DMS 273 (cell line): ENCODE measurements around the gene PLA2G4D.
"Not testable (repeated sequence)": the region's sequence is repeated elsewhere in the genome, so short reads cannot be mapped to it uniquely, and the experiment has no call there.

ENCODE experiments used
- DNase-seq: peaks from one replicate; lab custom pipeline; 2025; ENCODE audit not compliant: unreplicated experiment; lab: John Stamatoyannopoulos, UW

PLA2G4D gene

DNA sequence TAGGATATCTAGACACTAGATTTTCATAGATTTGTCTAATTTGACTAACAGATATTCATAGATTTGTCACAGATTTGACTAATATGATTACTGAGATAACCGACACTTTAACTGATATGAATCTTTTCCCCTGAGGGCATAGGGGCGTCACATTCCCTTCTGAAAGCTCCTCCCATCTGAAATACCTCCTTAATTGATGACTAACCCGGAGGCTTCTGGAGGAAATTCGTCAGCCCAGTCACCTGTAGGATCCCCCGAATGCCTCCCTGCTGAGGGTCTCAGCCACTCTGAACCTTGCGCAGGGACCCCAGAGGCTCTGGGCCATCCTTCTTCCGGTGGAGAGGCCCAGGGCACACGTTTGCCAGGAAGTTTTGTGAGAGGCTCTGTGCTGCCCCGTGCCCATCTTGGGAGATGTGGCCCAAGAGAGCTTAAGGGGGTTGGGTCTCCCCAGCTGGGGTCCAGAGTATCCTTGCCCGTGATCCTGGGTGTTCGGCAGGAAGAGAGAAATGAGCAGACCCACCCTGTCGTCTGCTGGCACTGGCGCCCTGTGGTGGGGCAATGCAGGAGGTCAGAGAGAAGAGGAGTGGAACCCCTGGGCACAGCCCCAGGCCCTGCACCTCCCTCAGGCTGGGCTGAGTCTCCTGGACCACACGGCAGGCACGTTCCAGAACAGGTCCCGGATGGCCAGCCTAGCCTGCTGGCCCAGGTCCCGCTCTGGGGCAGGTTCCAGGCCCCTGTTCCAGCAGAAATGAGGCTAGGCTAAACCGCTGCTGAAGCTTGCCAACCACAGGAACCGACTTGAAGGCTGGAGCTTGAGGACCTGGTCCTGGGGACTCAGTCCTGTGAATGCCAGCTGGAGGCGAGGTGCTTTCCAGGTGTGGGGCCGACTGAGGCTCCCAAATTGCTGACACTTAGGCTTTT is 1.7 kb downstream of the PLA2G4D start:
- no peak for DNase-seq

DNA sequence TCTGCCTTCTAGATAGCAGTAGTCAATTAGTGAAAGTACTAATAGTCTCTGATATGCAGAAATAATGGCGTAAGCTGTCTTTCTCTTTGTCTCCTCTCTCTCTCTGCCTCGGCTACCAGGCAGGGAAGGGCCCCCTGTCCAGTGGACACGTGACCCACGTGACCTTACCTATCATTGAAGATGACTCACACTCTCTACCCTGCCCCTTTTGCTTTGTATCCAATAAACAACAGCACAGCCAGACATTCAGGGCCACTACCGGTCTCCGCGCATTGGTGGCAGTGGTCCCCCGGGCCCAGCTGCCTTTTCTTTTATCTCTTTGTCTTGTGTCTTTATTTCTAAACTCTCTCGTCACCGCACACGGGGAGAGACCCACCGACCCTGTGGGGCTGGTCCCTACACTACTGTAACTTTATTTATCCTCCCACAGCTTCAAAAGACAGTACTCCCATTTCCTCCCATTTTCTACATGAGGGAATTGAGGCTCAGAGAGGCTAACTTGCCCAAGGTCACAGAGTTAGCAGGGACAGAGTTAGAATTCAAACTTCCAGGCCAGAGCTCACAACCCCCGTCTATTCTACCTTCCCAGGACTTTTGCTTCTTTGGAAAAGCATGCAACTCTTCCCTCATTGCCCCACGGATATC is 2.5 kb downstream of the PLA2G4D start:
- DNase-seq, result not testable (repeated sequence)

DNA sequence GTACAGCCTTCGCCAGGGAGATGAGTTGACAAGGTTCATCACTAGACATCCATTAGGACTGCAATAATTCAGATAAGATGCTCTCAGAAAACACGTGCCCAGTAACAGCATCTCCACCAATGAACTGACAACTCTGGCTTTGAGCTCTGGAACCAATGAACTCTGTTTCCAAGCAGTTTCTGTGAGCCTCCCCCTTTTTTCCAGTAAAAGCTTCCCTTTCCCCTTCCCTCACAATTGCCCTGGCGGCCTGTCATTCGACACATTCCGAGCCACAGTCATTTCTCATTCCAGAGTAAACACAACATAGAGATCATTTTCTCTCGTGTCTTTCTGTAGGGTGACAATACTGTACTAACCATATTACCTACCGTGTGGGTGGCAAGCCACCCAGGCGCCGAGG is 3.6 kb downstream of the PLA2G4D start:
- peak; percentile 9 for DNase-seq

DNA sequence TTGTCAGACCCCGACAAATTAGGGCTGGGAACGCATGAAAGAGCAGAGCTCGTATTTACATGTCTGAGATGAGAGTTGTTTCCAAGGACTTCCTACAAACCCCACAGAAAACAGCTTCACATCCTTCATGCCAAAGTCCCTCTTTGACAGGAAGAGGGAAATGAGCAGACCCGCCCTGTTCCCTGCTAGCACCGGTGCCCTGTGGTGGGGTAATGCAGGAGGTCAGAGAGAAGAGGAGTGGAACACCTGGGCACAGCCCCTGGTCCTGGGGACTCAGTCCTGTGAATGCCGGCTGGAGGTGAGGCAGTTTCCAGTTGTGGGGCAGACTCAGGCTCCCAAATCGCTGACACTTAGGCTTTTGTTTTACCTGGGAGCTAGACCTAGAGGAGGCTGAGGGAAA is 4.0 kb downstream of the PLA2G4D start:
- DNase-seq, result no peak

DNA sequence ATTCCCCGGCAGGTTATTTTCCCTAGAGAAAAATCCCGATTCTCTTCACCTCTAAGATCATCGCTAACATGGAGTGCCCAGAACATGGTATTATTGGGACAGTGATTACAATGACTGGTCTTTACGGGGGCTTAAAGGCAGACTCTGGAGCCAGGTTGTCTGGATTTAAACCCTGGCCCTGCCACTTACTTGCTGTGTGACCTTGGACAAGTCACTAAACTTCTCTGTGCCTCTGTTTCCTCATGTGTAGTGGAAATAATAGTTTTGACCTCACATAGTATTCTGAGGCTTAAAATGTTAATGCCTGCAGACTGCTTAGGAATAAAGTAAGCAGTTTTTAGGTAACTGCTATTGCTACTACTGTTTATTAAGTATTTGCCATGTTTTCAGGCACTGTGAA is 4.4 kb downstream of the PLA2G4D start:
- DNase-seq, result no peak

DNA sequence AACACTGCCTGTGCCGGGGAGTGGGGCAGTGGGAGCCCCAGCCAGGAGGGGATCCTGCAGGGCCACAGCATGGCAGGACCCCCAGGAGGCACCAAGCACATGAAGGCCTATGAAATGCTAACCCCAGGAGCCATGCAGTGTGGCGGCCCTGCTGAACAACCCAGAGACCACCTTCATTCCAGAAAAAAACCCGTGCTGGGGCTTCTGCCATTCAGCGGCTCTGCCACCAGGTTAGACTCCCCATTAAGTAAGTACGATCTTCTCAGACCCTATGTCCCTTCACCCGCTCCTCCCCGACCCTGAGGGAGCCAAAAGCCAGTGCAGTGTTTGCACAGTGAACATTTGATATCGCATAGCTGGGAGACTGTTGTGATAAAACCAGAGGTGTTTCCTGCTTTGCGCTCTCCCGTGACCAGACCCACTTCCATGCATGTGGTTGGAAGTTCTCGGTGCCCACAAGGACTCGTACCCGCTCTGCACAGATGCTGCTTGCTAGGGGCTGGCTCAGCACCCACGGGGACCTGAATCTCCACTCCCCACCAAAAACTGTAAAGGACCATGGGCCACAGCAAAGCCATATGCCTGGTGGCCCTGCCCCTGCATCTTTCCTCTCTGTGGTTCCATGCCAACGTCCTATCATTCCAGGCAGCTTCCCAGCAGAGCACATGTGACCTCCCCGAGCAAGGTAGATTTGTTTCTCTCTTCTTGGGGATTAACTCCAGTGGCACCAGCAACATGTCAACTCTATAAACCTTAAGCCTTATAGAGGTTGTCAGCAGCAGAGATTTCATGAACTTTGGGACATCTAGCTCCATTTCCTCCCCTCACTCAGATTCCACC is 5.3 kb downstream of the PLA2G4D start:
- DNase-seq, result no peak

DNA sequence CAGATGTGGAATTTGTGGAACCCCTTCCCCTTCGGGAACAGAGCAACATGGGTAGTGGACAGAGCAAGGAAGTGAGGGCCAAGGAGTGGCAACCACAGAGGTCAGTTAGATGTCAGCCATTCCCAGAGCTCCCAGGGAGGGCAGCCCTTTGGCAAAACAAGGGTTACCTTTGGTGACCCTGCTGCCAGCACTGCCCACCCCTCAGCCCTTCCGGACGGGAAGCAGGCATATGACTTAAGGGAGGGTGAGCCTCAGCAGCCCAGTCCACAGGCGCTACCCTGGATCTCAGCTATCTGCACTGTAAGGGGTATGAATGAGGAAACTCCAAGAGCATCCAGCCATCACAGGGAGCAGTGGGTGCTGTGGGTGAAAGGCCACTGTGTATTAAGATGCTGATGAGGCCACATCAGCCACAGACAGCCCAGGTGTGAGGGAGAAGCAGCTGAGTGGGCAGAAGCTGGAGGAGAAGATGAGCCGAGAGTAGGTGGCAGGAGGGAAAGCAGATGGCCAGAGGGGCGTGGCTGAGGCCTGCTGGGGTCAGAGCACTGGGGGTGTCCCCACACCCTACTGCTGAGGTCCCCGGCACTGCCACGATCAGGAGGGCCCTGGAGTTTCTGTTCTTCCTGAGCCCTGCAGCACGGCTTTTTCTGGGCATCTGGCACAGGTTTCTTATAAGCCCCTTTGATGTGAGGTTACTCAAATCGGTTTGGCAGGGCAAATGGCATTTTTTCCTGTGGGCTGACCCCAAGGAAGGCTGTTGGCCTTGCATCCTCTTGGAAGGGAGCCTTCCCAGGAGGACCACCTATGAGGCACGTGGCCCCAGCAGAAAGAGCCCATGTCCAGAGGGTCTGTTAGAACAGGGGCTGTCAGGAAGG is 6.2 kb downstream of the PLA2G4D start:
- no peak for DNase-seq

DNA sequence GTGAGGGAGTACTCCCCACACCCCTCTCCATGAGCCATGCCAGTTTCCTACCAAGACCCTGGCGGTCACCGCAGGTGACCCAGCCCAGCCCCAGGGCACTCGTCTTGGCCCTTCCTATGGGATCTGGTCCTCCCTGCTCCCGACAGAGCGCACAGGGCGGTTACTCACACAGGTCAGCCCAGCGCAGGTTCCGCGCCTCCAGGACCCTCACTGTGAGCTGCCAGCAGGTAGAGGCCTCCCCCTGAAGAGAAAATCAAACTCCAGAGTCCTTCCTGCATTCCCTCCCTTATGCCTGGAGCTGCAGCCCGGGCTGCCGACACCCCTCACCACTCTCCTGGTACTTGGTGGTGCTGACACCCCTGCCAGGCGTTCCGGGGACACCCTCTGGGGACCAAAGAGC is 6.9 kb downstream of the PLA2G4D start:
- no peak for DNase-seq

DNA sequence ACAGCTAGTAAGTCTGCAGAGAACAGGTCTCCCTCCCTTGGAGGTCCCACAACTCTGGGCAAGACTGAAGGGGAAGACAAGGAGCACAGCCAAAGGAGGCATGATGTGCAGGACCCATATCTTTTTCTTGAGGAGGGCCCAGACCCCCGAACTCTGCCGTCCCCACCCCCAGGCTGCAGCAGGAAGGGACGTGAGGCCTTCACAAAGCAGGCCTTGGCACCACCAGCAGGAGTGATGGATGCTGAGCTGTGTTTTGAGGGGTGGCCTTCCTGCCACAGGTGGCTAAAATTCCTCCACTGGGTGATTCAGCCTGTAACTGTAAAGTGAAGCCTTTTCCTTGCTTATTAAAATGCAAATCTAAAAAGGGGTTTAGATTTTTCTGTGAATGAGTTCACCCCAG is 8.6 kb downstream of the PLA2G4D start:
- DNase-seq, result no peak

DNA sequence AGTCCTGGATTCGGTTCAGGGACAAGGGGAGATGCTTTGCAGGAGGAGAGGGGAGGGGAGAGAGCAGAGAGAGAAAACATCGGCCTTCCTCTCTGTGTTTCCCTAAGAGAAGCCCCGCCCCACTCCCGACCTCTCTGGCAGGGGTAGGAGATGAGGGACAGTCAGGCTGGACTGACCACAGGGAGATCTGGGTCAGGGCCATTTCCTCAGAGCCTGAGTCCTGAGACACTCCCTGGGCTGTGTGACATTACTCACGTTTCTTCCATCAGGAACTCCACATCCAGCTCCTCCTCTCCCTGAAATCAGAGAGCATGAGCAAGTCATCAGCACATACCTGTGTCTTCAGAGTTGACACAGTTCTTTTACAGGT is 9.1 kb downstream of the PLA2G4D start:
- no peak for DNase-seq

DNA sequence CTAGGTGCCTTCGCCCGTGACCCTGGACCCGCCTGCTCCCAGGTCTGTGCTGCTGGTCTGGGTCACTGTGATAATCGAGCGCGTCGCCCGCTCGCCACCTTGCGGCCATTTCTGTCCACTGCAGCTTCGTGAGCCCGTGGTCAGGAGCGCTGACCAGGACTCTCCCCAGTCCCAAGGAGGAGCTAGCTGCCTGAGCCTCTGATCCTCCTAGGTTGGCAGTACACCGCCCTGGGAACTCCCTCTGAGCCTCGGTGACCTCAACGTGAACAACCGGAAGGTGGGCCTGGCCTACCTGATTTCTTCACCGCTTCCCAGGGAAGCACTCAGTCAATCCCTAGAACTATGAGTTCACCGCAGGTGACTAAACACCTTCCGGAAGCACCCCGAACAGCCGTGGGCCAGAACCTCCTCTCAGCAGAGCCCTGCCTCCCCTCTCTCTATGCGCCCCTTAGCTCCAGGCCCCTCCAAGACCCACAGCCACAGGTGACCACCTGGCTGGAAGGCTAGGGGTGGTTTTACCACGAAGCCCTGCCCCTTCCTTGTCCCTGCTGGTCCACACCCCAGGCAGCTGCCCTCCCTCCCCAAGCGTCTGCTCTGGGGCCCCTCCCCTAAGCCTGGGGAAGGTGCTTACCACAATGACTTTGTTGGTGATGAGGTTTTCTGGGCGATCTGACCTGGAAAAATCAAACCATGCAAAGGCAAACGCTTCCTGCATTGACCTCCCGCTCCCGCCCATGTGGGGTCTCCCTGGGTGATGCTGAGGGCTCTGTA is 9.7 kb downstream of the PLA2G4D start:
- DNase-seq, result peak; percentile 55

DNA sequence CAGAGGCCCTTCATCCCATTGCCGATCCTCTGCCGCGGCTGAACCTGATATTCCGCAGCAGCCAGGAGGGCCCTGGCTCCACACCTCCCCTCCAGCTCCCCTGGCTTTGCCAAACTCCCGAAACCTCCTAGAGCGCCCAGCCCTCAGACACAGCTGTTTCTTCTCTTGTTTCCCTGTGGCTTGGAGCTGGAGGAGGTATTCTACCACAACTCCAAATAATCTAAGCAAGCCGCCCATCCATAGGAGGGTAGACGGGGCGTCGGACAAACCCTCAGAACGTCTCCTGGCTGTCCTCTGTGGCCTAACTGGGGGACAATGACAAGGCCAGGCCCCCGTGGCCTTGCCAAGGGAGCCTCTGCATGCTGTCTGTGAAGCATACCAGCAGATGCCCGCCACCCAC is 10.4 kb downstream of the PLA2G4D start:
- DNase-seq, result no peak

DNA sequence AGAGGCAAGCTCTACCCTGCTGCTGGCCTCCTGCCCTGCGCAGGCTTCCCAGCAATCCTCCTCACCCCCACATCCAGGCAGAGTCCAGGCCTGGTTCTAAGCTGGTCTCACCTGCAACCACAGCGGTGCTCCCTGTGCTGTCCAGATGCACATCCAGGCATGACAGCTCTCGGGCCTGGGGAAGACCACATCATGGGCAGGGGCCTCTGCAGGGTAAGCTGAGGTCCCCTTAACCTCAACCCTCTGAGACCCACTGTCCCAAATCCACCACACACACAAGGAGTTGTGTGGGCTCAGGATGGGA is 10.8 kb downstream of the PLA2G4D start:
- DNase-seq, result no peak

DNA sequence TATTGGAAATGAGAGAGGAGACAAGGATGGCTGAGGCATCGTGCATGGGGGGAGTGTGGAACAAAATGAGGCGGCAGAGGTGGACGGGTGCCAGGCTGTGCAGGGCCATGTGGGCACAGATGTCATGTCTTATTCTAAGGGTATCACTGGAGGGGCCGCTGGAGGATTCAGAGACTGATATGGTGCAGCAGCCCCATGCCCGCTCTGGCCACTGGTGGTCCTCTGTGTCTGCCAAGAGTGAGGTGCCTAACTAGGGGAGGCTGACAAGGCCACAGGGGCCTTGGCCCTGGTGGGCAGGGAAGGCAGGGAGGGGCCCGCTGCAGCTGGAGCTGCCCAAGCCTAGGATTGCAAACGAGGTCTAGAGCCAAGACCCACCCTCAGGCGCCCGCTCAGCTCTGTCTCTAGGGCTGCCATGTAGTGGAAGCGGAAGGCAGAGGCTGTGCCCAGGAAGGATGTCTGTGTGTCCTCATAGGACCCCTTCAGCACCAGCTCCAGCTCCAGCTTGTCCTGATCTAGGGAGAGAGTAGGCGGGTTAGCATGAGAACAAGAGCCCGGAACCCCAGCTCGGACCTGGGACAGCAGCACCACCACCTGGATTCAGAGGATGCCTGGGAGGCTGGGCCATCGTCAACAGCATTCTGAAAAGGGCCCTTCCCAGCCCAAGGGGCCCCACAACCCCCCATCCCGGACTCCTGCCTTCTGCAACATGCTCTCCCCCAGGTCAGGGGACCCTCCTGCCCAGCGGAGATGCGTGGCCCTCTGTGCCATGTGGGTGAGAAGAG is 11.3 kb downstream of the PLA2G4D start:
- DNase-seq, result no peak

DNA sequence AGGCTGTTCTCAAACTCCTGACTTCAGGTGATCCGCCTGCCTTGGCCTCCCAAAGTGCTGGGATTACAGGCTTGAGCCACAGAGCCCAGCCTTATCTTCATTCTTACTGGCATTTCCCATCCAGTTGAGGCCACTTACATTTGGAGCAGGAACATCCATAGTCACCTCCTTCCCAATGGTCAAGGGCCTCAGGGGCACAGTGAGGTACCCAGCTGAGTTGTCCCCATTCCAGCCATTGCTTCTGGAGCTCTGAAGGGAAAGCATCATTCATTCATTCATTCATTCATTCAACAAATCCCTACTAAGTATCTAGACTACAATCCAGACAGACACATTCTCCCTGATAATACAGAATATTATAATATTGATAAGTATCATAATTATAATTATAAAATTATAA is 12.2 kb downstream of the PLA2G4D start:
- no peak for DNase-seq

DNA sequence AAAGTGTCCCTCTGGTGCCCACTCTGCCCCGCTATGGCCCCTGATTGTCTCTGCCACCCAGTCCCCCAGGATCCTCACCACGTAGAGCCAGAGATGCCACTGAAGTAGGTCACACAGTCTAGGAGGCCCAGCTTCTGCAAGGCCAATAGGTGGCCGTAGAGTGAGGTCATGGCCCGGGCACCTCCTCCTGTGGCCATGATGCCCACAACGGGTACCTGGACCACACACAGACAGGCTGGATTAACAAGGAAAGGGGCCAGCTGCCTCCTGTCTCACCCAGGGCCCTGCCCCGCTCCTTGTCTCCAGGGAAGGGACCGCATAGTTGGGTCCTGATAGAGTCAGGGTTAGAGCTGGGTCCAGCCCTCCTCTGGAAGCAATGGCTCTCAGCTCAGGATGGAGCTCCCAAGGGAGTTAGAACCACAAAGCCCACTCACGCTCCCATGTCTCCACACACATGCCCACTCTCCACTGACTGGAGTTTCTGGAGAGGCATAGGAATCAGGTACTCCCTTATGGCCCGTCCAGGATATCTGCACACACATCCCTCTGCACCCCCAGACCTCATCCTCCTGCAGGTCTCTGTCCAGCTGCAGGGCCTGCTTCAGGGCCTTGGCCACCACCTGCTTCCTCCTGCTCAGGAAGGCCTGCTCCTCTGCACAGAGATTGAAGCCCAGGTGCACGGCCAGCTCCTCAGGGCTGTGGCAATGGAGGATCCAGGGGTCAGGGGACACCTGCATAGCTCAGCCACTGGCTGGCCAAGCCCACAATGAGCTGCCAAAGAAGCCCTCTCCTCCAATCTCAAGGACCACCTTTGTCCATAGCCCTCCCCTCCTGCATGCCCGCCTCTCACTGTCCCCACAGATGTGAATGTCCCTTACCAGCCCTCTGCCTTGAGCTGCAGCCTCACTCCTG is 13.2 kb downstream of the PLA2G4D start:
- no peak for DNase-seq

DNA sequence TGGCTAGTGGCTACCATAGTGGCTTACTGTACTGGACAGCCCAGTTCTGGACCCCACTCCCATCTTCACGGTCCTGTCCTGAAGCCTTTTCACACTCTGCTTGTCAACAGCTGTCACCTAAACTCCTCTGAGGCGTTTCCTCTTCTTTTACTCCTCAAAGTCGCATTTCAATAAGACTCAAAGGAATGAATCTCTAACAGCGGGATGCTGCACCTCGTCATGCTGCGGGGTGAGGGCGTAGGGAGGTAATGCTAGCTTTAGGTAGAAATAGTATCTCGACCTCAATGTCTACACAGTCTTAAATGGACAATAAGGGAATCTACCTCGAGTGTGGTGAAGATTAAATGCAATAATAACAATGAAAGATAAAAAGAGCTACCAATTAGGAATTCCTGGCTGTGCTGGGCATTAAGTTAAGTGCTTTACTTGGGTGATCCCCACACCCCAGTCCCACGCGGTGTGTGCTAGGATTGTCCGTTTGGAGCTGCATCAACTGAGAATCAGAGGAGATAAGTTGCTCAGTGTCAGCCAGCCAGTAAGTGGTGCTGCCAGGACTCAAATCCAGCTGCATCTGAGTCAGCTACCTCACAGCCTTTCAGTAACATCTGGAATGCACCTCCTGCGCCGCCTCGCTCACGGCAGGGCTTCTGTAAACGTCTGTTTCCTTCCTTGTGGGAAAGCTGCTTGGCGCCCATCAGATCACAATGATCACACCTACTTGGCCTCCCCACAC is 14.0 kb downstream of the PLA2G4D start:
- DNase-seq, result no peak
